Activated CD4-positive, alpha-beta T cell treated with anti-CD3 and anti-CD28 coated beads for 36 hours (primary cell): ENCODE measurements around the gene CAPN10. TPM values are rescaled to one million over a fixed set of nuclear protein-coding genes. Genes with fewer than 3 reads are reported as not detected.

ENCODE experiments used
- ATAC-seq: fragments of 200-7000 bp; cut with Tn5 transposase; one replicate; pipeline ENCODE4 v1.10.0; 2021; ENCODE audit warnings: mild to moderate bottlenecking, moderate library complexity
- CTCF ChIA-PET: fragments of 350-600 bp; sonication (Branson Sonifier 250); formaldehyde crosslinking; loops from one replicate; lab custom pipeline; 2021; ENCODE audit warnings: antibody characterized with exemption; lab: Charles Lee
- POLR2A ChIA-PET: fragments of 350-600 bp; sonication (Branson Sonifier 250); formaldehyde crosslinking; loops from one replicate; lab custom pipeline; 2021; ENCODE audit warnings: antibody characterized with exemption, inconsistent platforms; lab: Charles Lee
- DNase-seq: peaks from one replicate; pipeline ENCODE4 v3.0.0-alpha.2; 2020
- H3K27ac Mint-ChIP-seq: one replicate; pipeline ENCODE4 v1.8.0; 2021; ENCODE audit warnings: mixed read lengths
- H3K27me3 Mint-ChIP-seq: one replicate; pipeline ENCODE4 v1.8.0; 2021; ENCODE audit warnings: mixed read lengths
- H3K36me3 Mint-ChIP-seq: one replicate; pipeline ENCODE4 v1.8.0; 2021; ENCODE audit warnings: low read depth, mixed read lengths
- H3K4me1 Mint-ChIP-seq: one replicate; pipeline ENCODE4 v1.8.0; 2021; ENCODE audit warnings: mixed read lengths
- H3K4me3 Mint-ChIP-seq: one replicate; pipeline ENCODE4 v1.8.0; 2021; ENCODE audit warnings: mild to moderate bottlenecking, moderate library complexity, mixed read lengths
- H3K9me3 Mint-ChIP-seq: one replicate; pipeline ENCODE4 v1.8.0; 2021; ENCODE audit warnings: low read depth, mixed read lengths
- intact Hi-C, 2 experiments: fragments of 100-400 bp; cut with DNase I in 1 of 2; cut with micrococcal nuclease in 1 of 2; formaldehyde crosslinking; loops; one replicate each; pipeline versions ENCODE4 v1.14.2 to v1.15.1; 2022 to 2024; cut with DNase I, micrococcal nuclease
- total RNA-seq, 2 experiments: library from RNA; stranded (reverse); gene quantifications; one replicate each; pipeline ENCODE4 v1.2.3, GENCODE V29; 2021

Gene CAPN10
- total RNA-seq, 2 experiments from 2014 or later = 22.1 to 30.2 TPM

GRCh38 chr2:240591226-240591625 lies 4.7 kb downstream of the CAPN10 start:
- POLR2A ChIA-PET = no interaction called here
- no peak overlapping the region for H3K4me3 Mint-ChIP-seq
- DNase-seq (no peak), ATAC-seq (no peak)
- CTCF ChIA-PET = interaction anchor here (0.5 to 1.3 kb wide), 2 partner anchors 11 to 363 kb away, joined by 3 read pairs; no protein-coding TSS in a partner anchor
- intact Hi-C loops = no loop called here
- H3K4me1 Mint-ChIP-seq = peaks cover 24% of the 10 kb centered on the region
- H3K36me3 Mint-ChIP-seq = peaks cover 3% of the 10 kb centered on the region
- H3K9me3 Mint-ChIP-seq = no peaks in the 10 kb centered on the region
- H3K27ac Mint-ChIP-seq = no peak overlapping the region
- H3K27me3 Mint-ChIP-seq = no peaks in the 10 kb centered on the region

GRCh38 chr2:240591784-240592183 lies 5.2 kb downstream of the CAPN10 start:
- Mint-ChIP-seq H3K27ac (no peak overlapping the region), H3K9me3 (no peaks in the 10 kb centered on the region), H3K27me3 (no peaks in the 10 kb centered on the region), H3K4me1 (peaks cover 24% of the 10 kb centered on the region), H3K4me3 (no peak overlapping the region), H3K36me3 (peaks cover 3% of the 10 kb centered on the region)
- no peak for ATAC-seq
- no peak for DNase-seq
- intact Hi-C loops = no loop called here
- ChIA-PET POLR2A (no interaction called here), CTCF (interaction anchor here (0.5 to 1.3 kb wide), 3 partner anchors 12 to 362 kb away, joined by 3 read pairs; no protein-coding TSS in a partner anchor)

- no peak for ATAC-seq
- no peak for DNase-seq
- intact Hi-C loops = no loop called here
- CTCF ChIA-PET = interaction anchor here (0.6 to 1.2 kb wide), 2 partner anchors 28 to 56 kb away, joined by 3 read pairs; no protein-coding TSS in a partner anchor
- POLR2A ChIA-PET = no interaction called here
- H3K4me3 Mint-ChIP-seq = no peak overlapping the region
- H3K4me1 Mint-ChIP-seq = peaks cover 14% of the 10 kb centered on the region
- no peaks in the 10 kb centered on the region for H3K9me3 Mint-ChIP-seq
- H3K27me3 Mint-ChIP-seq = no peaks in the 10 kb centered on the region
- no peak overlapping the region for H3K27ac Mint-ChIP-seq
- H3K36me3 Mint-ChIP-seq = peaks cover 5% of the 10 kb centered on the region
These were observed 6.6 kb downstream of the CAPN10 start for GRCh38 chr2:240593026-240593702.

GRCh38 chr2:240593703-240594451 lies 7.3 kb downstream of the CAPN10 start:
- Mint-ChIP-seq H3K27me3 (no peaks in the 10 kb centered on the region), H3K9me3 (no peaks in the 10 kb centered on the region), H3K36me3 (peaks cover 5% of the 10 kb centered on the region), H3K4me1 (peaks cover 7% of the 10 kb centered on the region), H3K27ac (no peak overlapping the region), H3K4me3 (no peak overlapping the region)
- ATAC-seq (no peak), DNase-seq (peak; percentile 2)
- ChIA-PET POLR2A (no interaction called here), CTCF (interaction anchor here (0.6 to 1.2 kb wide), 2 partner anchors 28 to 56 kb away, joined by 3 read pairs; no protein-coding TSS in a partner anchor)
- intact Hi-C loops = no loop called here

- ChIA-PET POLR2A (no interaction called here), CTCF (interaction anchor here (1.2 kb wide), 1 partner anchor 55 kb away, joined by 3 read pairs; no protein-coding TSS in a partner anchor)
- peaks cover 5% of the 10 kb centered on the region for H3K36me3 Mint-ChIP-seq
- no peak overlapping the region for H3K27ac Mint-ChIP-seq
- peaks cover 2% of the 10 kb centered on the region for H3K4me1 Mint-ChIP-seq
- no peaks in the 10 kb centered on the region for H3K9me3 Mint-ChIP-seq
- intact Hi-C loops = loop anchor here in 1 of 2 experiments (5.0 kb wide), 1 partner anchor 108 kb away; no protein-coding TSS in a partner anchor
- ATAC-seq (no peak), DNase-seq (no peak)
- no peaks in the 10 kb centered on the region for H3K27me3 Mint-ChIP-seq
- H3K4me3 Mint-ChIP-seq = no peak overlapping the region
These were observed 8.2 kb downstream of the CAPN10 start for GRCh38 chr2:240594511-240595380.

- Mint-ChIP-seq H3K27me3 (no peaks in the 10 kb centered on the region), H3K36me3 (peaks cover 5% of the 10 kb centered on the region), H3K4me3 (no peak overlapping the region), H3K27ac (no peak overlapping the region), H3K9me3 (no peaks in the 10 kb centered on the region), H3K4me1 (no peaks in the 10 kb centered on the region)
- POLR2A ChIA-PET = no interaction called here
- CTCF ChIA-PET = no interaction called here
- peak; percentile 77 for ATAC-seq
- intact Hi-C loops = loop anchor here in 1 of 2 experiments (5.0 kb wide), 1 partner anchor 107 kb away; no protein-coding TSS in a partner anchor
- DNase-seq = peak; percentile 61
These were observed 9.0 kb downstream of the CAPN10 start for GRCh38 chr2:240595381-240596079.

GRCh38 chr2:240596080-240596460 lies 9.5 kb downstream of the CAPN10 start:
- Mint-ChIP-seq H3K4me1 (no peaks in the 10 kb centered on the region), H3K27me3 (no peaks in the 10 kb centered on the region), H3K4me3 (no peak overlapping the region), H3K9me3 (no peaks in the 10 kb centered on the region), H3K36me3 (peaks cover 5% of the 10 kb centered on the region), H3K27ac (no peak overlapping the region)
- ChIA-PET CTCF (no interaction called here), POLR2A (no interaction called here)
- intact Hi-C loops = loop anchor here in 1 of 2 experiments (5.0 kb wide), 1 partner anchor 106 kb away; no protein-coding TSS in a partner anchor
- DNase-seq = no peak
- ATAC-seq = no peak

- Mint-ChIP-seq H3K27ac (no peak overlapping the region), H3K36me3 (peaks cover 3% of the 10 kb centered on the region), H3K9me3 (no peaks in the 10 kb centered on the region), H3K27me3 (no peaks in the 10 kb centered on the region), H3K4me3 (no peak overlapping the region), H3K4me1 (no peaks in the 10 kb centered on the region)
- DNase-seq = no peak
- POLR2A ChIA-PET = no interaction called here
- ATAC-seq = no peak
- intact Hi-C loops = loop anchor here in 1 of 2 experiments (5.0 kb wide), 1 partner anchor 106 kb away; no protein-coding TSS in a partner anchor
- CTCF ChIA-PET = no interaction called here
These were observed 10.0 kb downstream of the CAPN10 start for GRCh38 chr2:240596491-240596931.

- Mint-ChIP-seq H3K27ac (no peak overlapping the region), H3K9me3 (no peaks in the 10 kb centered on the region), H3K27me3 (no peaks in the 10 kb centered on the region), H3K4me1 (no peaks in the 10 kb centered on the region), H3K36me3 (peaks cover 2% of the 10 kb centered on the region), H3K4me3 (no peak overlapping the region)
- ATAC-seq (no peak), DNase-seq (no peak)
- ChIA-PET POLR2A (no interaction called here), CTCF (no interaction called here)
- intact Hi-C loops = loop anchor here in 1 of 2 experiments (5.0 kb wide), 1 partner anchor 105 kb away; no protein-coding TSS in a partner anchor
These were observed 10.5 kb downstream of the CAPN10 start for GRCh38 chr2:240597054-240597418.

- H3K4me3 Mint-ChIP-seq = no peak overlapping the region
- H3K9me3 Mint-ChIP-seq = no peaks in the 10 kb centered on the region
- no peak for DNase-seq
- intact Hi-C loops = loop anchor here in 1 of 2 experiments (5.0 kb wide), 1 partner anchor 105 kb away; no protein-coding TSS in a partner anchor
- ChIA-PET POLR2A (no interaction called here), CTCF (no interaction called here)
- no peak overlapping the region for H3K27ac Mint-ChIP-seq
- H3K27me3 Mint-ChIP-seq = no peaks in the 10 kb centered on the region
- H3K36me3 Mint-ChIP-seq = peaks cover 2% of the 10 kb centered on the region
- no peaks in the 10 kb centered on the region for H3K4me1 Mint-ChIP-seq
- ATAC-seq = no peak
These were observed 11.1 kb downstream of the CAPN10 start for GRCh38 chr2:240597419-240598181.
